Measurements from ENCODE around the gene RAP1GAP2. TPM values are rescaled to one million over a fixed set of nuclear protein-coding genes. Genes with fewer than 3 reads are reported as not detected.

Gene RAP1GAP2
- total and polyA plus RNA-seq, 11 donors: 13.5 to 44.1 (median 34.3) TPM

- intact Hi-C loops (cut with DNase I): no loop called here
- H3K4me1 ChIP-seq: peaks cover 0 to 45% (median 4%) of the 10 kb centered on the region in 12 donors
- H3K36me3 ChIP-seq: no peaks in the 10 kb centered on the region
- H3K27me3 ChIP-seq: no peaks in the 10 kb centered on the region
- TF ChIP-seq CTCF (IDR thresholded peaks at IDR 0.05): no peak
- ATAC-seq: no peak
- DNase-seq: no peak
- 68 to 73% (median 70%) methylated on average over 23 of the region's 23 CpGs for WGBS, 4 donors
- no peaks in the 10 kb centered on the region for H3K9me3 ChIP-seq
- no peak overlapping the region for H3K27ac ChIP-seq
- no peak overlapping the region for H3K4me3 ChIP-seq
Measured at GRCh38 chr17:2867441-2868424, 71.5 kb downstream of the RAP1GAP2 start.

GRCh38 chr17:2869604-2870003 lies 73.4 kb downstream of the RAP1GAP2 start:
- WGBS, 4 donors: 63 to 74% (median 69%) methylated on average over 12 to 13 of the region's 13 CpGs
- peak in 3 of 4 donors; percentile 10 to 52 (median 21) for ATAC-seq

GRCh38 chr17:2871205-2871604 lies 75.0 kb downstream of the RAP1GAP2 start:
- Histone ChIP-seq H3K9me3 (no peaks in the 10 kb centered on the region), H3K36me3 (no peaks in the 10 kb centered on the region), H3K4me1 (peaks cover 0 to 27% (median 0%) of the 10 kb centered on the region in 12 donors), H3K27me3 (no peaks in the 10 kb centered on the region), H3K27ac (no peak overlapping the region), H3K4me3 (no peak overlapping the region)
- WGBS, 4 donors: 78 to 86% (median 78%) methylated on average over 7 of the region's 7 CpGs
- intact Hi-C loops (cut with DNase I): no loop called here
- TF ChIP-seq POLR2A (IDR thresholded peaks at IDR 0.05) (no peak), CTCF (IDR thresholded peaks at IDR 0.05) (no peak)
- ATAC-seq (no peak), DNase-seq (no peak)

More at GRCh38 chr17:2869604-2870003, 73.4 kb downstream of the RAP1GAP2 start:
- TF ChIP-seq POLR2A (IDR thresholded peaks at IDR 0.05) (no peak), CTCF (IDR thresholded peaks at IDR 0.05) (no peak)
- Histone ChIP-seq H3K4me1 (peaks cover 0 to 37% (median 0%) of the 10 kb centered on the region in 12 donors), H3K27me3 (no peaks in the 10 kb centered on the region), H3K4me3 (no peak overlapping the region), H3K9me3 (no peaks in the 10 kb centered on the region), H3K36me3 (no peaks in the 10 kb centered on the region), H3K27ac (no peak overlapping the region)
- no peak for DNase-seq
- intact Hi-C loops (cut with DNase I): no loop called here

GRCh38 chr17:2871720-2872119 lies 75.5 kb downstream of the RAP1GAP2 start:
- Histone ChIP-seq H3K4me1 (peaks cover 0 to 27% (median 0%) of the 10 kb centered on the region in 12 donors), H3K9me3 (no peaks in the 10 kb centered on the region), H3K4me3 (no peak overlapping the region), H3K27ac (no peak overlapping the region), H3K36me3 (no peaks in the 10 kb centered on the region), H3K27me3 (no peaks in the 10 kb centered on the region)
- TF ChIP-seq CTCF (IDR thresholded peaks at IDR 0.05): no peak
- no peak for TF ChIP-seq POLR2A (IDR thresholded peaks at IDR 0.05)
- DNase-seq (no peak), ATAC-seq (no peak)
- intact Hi-C loops (cut with DNase I): no loop called here
- 84 to 88% (median 86%) methylated on average over 9 of the region's 9 CpGs for WGBS, 4 donors

Data from heart left ventricle (tissue), 16 donors.